Naive B cell (primary cell): Measurements from ENCODE around the gene PTPRG. TPM values are rescaled to one million over a fixed set of nuclear protein-coding genes. Genes with fewer than 3 reads are reported as not detected.
A peak's percentile ranks its signal among the peaks of the same experiment; 100 is the strongest.
"Not testable (repeated sequence)": the region's sequence is repeated elsewhere in the genome, so short reads cannot be mapped to it uniquely, and the experiment has no call there.

Experiments
- ATAC-seq, 2 donors: fragments of 150-1000 bp; cut with Tn5 transposase; 2 replicates each; pipeline ENCODE4 v1.10.0; 2021; ENCODE audit warnings: low read depth in 2 of 2, mild to moderate bottlenecking in 2 of 2, moderate library complexity in 2 of 2
- DNase-seq: peaks from one replicate; pipeline ENCODE4 v3.0.0; 2022
- H3K27ac Mint-ChIP-seq, 6 donors: one replicate each; pipeline ENCODE4 v1.8.0; 2020 to 2022; ENCODE audit warnings: mild to moderate bottlenecking in 6 of 6, mixed read lengths in 6 of 6, moderate library complexity in 5 of 6, inconsistent platforms in 2 of 6
- H3K27me3 Mint-ChIP-seq, 3 donors: one replicate each; pipeline ENCODE4 v1.8.0; 2021 to 2022; ENCODE audit warnings: mixed read lengths in 3 of 3, mild to moderate bottlenecking in 1 of 3
- H3K36me3 Mint-ChIP-seq, 2 donors: one replicate each; pipeline ENCODE4 v1.8.0; 2020 to 2022; ENCODE audit warnings: mixed read lengths in 2 of 2, inconsistent platforms in 1 of 2, mild to moderate bottlenecking in 1 of 2
- H3K4me1 Mint-ChIP-seq, 3 donors: one replicate each; pipeline ENCODE4 v1.8.0; 2020 to 2022; ENCODE audit warnings: mixed read lengths in 3 of 3, inconsistent platforms in 1 of 3, mild to moderate bottlenecking in 1 of 3, moderate library complexity in 1 of 3
- H3K4me3 Mint-ChIP-seq, 8 donors: one replicate each; pipeline ENCODE4 v1.8.0; 2020 to 2022; ENCODE audit warnings: mild to moderate bottlenecking in 8 of 8, mixed read lengths in 8 of 8, moderate library complexity in 8 of 8, inconsistent platforms in 2 of 8
- H3K9me3 Mint-ChIP-seq, 7 donors: one replicate each; pipeline ENCODE4 v1.8.0; 2020 to 2022; ENCODE audit warnings: mixed read lengths in 7 of 7, mild to moderate bottlenecking in 5 of 7, inconsistent platforms in 2 of 7, moderate library complexity in 1 of 7
- polyA plus RNA-seq, 6 donors: library from polyadenylated mRNA; unstranded; fragments of 300-500 nt; fragmentation: Illumina TruSeq; gene quantifications; one replicate each; pipeline ENCODE4 v1.2.3, GENCODE V29; 2021; ENCODE audit warnings: low read depth in 6 of 6

The PTPRG gene
- polyA plus RNA-seq, 6 donors from 2014 or later, result 0.05 to 0.20 (median 0.10) TPM; not detected in 1

DNA sequence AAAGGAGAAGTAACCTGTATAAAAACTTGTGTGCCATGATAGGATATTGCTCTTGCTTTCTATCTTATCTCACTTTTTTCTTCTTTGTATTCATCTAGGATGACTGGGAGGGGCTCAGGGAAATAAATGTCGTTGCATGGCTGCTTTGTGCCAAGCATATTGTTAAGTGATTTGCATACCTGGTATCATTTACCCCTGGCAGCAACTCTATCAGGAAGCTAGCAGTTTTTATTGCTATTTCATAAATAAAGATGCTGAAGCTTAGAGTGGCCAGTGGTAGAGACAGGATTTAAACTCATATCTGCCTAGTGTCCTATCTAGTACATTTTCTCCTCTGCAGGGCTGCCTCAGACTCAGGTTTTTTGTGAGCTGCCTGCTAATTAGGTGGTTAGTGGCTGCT is 253.3 kb downstream of the PTPRG start:
- ATAC-seq (no peak), DNase-seq (no peak)
- Mint-ChIP-seq H3K27ac (no peak overlapping the region), H3K4me3 (no peak overlapping the region), H3K9me3 (peaks cover 0 to 8% (median 0%) of the 10 kb centered on the region in 7 donors), H3K4me1 (no peaks in the 10 kb centered on the region), H3K36me3 (no peaks in the 10 kb centered on the region), H3K27me3 (peaks cover 0 to 6% (median 4%) of the 10 kb centered on the region in 3 donors)

GRCh38 chr3:61816304-61816703 is 254.9 kb downstream of the PTPRG start:
- H3K27ac Mint-ChIP-seq, ATAC-seq, H3K4me1 Mint-ChIP-seq, H3K4me3 Mint-ChIP-seq, DNase-seq, H3K27me3 Mint-ChIP-seq, H3K36me3 Mint-ChIP-seq, H3K9me3 Mint-ChIP-seq: not testable (repeated sequence)

DNA sequence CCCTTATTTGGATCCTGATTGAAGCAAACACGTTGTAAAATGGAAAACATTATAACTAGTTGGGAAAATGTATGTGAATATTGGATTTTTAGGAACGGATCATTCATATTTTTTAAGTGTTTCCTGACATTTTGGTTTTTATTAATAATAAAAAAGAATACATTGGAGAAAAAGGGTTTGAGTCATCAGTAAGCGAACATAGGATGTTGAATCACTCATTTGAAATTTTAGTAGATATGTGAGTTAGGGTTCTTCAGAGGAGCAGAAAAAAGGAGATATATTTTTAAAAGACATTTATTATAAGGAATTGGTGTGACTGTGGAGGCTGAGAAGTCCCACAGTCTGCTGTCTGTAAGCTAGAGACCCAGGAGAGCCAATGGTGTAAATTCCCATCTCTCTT is 258.5 kb downstream of the PTPRG start:
- H3K36me3 Mint-ChIP-seq, result no peaks in the 10 kb centered on the region
- no peak overlapping the region for H3K27ac Mint-ChIP-seq
- H3K9me3 Mint-ChIP-seq, result peaks cover 0 to 3% (median 0%) of the 10 kb centered on the region in 7 donors
- no peak overlapping the region for H3K4me3 Mint-ChIP-seq
- DNase-seq (no peak), ATAC-seq (no peak)
- peaks cover 0 to 6% (median 4%) of the 10 kb centered on the region in 3 donors for H3K27me3 Mint-ChIP-seq
- H3K4me1 Mint-ChIP-seq, result no peaks in the 10 kb centered on the region

DNA sequence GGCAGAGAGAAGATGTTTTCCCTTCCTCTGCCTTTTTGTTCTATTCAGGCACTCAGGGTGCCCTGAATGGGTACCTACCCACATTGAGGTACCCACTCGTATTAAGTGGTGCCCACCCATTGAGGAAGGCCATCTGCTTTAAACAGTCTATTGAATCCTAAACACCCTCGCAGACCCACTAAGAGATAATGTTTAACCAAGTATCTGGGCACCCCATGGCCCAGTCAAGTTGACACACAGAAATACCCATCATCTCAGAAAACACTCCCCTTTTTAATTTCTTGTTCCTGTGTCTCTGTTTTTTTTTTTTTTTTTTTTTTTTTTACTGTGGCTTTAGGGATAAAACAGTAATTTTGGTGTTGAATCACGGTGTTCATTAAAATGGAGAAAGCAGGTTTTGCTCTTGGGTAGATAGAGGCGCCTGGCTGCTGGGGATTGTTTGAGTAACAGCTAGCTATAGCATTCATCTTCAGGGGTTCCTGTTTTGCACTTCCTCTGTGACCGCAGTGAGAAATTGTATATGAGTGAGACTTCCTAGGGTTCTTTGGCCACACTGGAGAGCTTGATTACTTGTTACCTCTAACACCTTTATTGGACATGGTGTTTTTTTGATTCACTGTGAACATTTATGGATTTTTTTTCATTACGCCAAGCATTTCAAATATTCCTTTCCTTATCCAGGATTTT is 259.1 kb downstream of the PTPRG start:
- ATAC-seq (no peak), DNase-seq (no peak)
- Mint-ChIP-seq H3K36me3 (no peaks in the 10 kb centered on the region), H3K27ac (no peak overlapping the region), H3K4me1 (no peaks in the 10 kb centered on the region), H3K27me3 (peaks cover 0 to 6% (median 4%) of the 10 kb centered on the region in 3 donors), H3K9me3 (peaks cover 0 to 3% (median 0%) of the 10 kb centered on the region in 7 donors), H3K4me3 (peak overlapping the region in 1 of 8 donors; percentile 77)

DNA sequence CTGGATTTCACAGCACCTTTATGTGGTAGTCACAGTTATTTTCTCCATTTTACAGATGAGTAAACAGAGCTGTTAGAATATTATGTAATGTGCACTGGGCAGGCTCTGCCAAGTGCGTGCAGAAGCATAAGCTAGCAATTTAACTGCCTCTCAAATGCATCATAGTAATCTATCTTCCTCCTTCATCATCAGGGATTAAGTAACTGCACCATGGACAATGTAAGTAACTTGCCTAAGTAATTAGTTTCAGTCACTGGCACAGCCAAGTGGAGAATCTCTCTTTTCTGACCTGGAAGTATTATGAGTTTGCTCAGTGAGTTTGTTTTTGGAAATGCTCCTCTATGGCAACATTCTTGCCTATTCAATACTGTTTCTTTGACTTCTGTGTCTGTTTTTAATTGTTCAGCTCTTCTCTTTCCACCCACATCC is 260.5 kb downstream of the PTPRG start:
- Mint-ChIP-seq H3K4me1 (no peaks in the 10 kb centered on the region), H3K9me3 (peaks cover 0 to 3% (median 0%) of the 10 kb centered on the region in 7 donors), H3K27me3 (peaks cover 0 to under 1% (median 0%) of the 10 kb centered on the region in 3 donors), H3K36me3 (no peaks in the 10 kb centered on the region), H3K27ac (no peak overlapping the region), H3K4me3 (no peak overlapping the region)
- DNase-seq (no peak), ATAC-seq (no peak)

DNA sequence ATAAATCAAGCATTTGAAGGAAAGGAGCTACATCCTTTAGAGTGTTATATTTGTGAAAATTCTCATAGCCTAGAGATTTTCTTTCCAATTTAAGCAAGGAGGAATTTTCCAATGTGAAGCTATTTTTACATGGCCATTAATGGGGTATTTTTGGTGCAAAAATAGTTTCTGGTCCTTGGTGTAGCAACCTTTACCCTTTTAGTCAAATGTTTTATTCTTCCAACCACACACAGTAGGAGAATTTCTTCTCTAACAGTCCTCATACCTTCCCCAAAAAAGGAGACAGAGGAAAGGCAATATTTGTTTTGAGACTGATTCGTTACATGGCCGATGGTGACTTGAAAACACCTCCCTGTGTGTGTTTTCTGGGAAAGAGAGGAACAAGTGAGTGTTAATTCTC is 261.2 kb downstream of the PTPRG start:
- no peaks in the 10 kb centered on the region for H3K27me3 Mint-ChIP-seq
- DNase-seq (no peak), ATAC-seq (no peak)
- peaks cover 0 to 3% (median 0%) of the 10 kb centered on the region in 7 donors for H3K9me3 Mint-ChIP-seq
- no peak overlapping the region for H3K4me3 Mint-ChIP-seq
- H3K4me1 Mint-ChIP-seq, result no peaks in the 10 kb centered on the region
- H3K36me3 Mint-ChIP-seq, result no peaks in the 10 kb centered on the region
- H3K27ac Mint-ChIP-seq, result no peak overlapping the region

DNA sequence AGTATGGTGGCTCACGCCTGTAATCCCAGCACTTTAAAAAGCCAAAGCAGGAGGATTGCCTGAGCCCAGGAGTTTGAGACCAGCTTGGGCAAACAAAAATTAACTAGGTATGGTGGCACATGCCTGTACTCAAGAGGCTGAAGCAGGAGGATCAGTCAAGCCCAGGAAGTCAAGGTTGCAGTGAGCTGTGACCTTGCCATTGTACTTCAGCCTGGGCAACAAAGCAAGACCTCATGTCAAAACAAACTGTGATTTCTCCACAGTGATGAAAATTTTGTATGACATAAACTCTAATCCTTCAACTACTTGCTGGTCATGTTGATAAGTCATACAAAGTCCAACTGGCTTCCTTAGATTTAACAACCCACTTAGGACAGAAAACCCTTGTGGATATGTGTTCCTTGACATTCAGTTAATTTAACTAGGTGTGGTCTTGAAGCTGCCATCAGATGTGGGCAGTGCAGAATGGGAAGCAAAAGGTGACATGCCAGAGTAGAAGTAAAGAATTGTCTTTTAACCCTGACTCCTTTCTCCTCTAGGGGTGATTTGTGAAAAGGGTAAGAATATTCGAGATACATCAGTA is 263.3 kb downstream of the PTPRG start:
- H3K36me3 Mint-ChIP-seq, result no peaks in the 10 kb centered on the region
- no peak for ATAC-seq
- H3K27ac Mint-ChIP-seq, result no peak overlapping the region
- H3K9me3 Mint-ChIP-seq, result peaks cover 0 to 5% (median 3%) of the 10 kb centered on the region in 7 donors
- peaks cover 0 to 4% (median 0%) of the 10 kb centered on the region in 3 donors for H3K27me3 Mint-ChIP-seq
- H3K4me3 Mint-ChIP-seq, result no peak overlapping the region
- no peaks in the 10 kb centered on the region for H3K4me1 Mint-ChIP-seq
- no peak for DNase-seq

DNA sequence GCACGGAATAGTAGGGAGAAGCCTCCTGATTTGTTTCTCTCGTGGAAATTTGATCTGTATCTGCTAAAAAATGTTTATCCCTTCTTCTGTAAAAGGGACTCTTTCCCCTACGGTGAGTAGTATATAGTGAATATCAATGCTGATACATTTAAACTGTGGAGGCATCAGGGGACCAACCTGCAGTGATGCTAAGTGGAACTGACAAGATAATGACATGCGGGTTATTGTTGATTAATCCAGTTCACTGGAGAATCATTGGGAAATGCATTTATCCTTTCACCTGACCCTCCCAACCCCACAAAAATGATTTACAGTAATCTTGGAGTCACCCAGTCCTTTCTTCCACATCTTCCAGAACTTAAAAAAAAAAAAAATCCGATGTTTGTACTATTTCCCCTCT is 264.8 kb downstream of the PTPRG start:
- no peak for DNase-seq
- H3K9me3 Mint-ChIP-seq, result peaks cover 0 to 8% (median 3%) of the 10 kb centered on the region in 7 donors
- H3K4me3 Mint-ChIP-seq, result no peak overlapping the region
- no peak for ATAC-seq
- peaks cover 0 to 4% (median 0%) of the 10 kb centered on the region in 3 donors for H3K27me3 Mint-ChIP-seq
- H3K4me1 Mint-ChIP-seq, result no peaks in the 10 kb centered on the region
- no peaks in the 10 kb centered on the region for H3K36me3 Mint-ChIP-seq
- H3K27ac Mint-ChIP-seq, result no peak overlapping the region

GRCh38 chr3:61828184-61828874 is 267.0 kb downstream of the PTPRG start:
- Mint-ChIP-seq H3K4me3 (no peak overlapping the region), H3K9me3 (peaks cover 0 to 8% (median 3%) of the 10 kb centered on the region in 7 donors), H3K36me3 (no peaks in the 10 kb centered on the region), H3K27me3 (peaks cover 0 to 4% (median 0%) of the 10 kb centered on the region in 3 donors), H3K4me1 (no peaks in the 10 kb centered on the region), H3K27ac (no peak overlapping the region)
- no peak for ATAC-seq
- DNase-seq, result no peak

- no peak for DNase-seq
- Mint-ChIP-seq H3K4me1 (no peaks in the 10 kb centered on the region), H3K27ac (no peak overlapping the region), H3K4me3 (no peak overlapping the region), H3K27me3 (peaks cover 0 to 4% (median 0%) of the 10 kb centered on the region in 3 donors), H3K9me3 (peaks cover 0 to 8% (median 3%) of the 10 kb centered on the region in 7 donors), H3K36me3 (no peaks in the 10 kb centered on the region)
- ATAC-seq, result no peak
These were observed 267.7 kb downstream of the PTPRG start for GRCh38 chr3:61828880-61829721.

DNA sequence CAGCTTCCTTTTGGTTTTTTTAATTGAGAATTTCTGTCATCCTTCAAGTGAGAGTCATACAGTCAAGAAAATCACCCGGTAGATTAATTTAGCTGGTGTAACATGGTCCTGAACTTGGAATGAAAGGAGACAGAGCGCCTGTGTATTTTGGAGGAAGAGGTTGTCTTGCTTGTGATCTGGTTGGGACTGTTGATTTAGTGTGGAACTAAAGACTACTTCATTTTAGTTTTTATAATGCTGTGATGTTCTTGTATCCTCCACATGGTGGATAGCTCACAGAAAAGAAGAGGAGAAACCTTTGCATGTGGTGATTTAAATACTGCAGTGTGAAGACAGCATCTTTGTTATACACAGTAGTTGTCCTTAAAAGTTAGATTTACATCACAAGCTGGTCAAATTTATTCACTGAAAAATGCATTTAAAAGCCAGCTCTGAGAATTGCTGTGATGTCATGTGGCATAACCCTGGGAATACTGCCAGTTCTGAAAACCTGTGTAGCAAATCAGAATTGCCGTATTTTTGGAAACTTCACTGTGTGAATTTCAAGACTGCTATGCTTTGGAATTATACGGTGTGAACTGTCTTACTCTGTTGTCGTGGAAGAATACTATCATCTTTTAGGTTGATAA is 268.5 kb downstream of the PTPRG start:
- Mint-ChIP-seq H3K4me3 (no peak overlapping the region), H3K4me1 (no peaks in the 10 kb centered on the region), H3K27me3 (peaks cover 0 to 4% (median 0%) of the 10 kb centered on the region in 3 donors), H3K36me3 (no peaks in the 10 kb centered on the region), H3K9me3 (peaks cover 0 to 8% (median 3%) of the 10 kb centered on the region in 7 donors), H3K27ac (no peak overlapping the region)
- DNase-seq, result no peak
- ATAC-seq, result no peak

DNA sequence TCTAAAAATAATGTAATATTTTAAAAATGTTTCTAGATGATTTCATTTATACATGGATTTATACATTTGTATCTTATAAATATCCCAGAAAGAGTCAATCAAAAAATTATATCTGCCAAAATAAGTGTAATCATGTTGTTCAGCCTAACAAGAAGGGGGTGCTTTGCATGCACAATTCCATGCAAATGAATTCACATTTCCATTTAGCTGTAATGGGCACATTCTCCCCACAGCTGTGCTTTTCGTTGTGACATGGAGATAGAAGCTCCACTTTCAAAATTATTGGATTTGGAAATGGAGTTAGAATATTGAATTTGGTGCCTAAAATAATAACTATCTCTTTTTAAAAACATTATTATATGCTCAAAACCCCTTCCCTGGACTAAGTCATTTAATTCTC is 270.6 kb downstream of the PTPRG start:
- Mint-ChIP-seq H3K4me3 (no peak overlapping the region), H3K27me3 (peaks cover 0 to 4% (median 0%) of the 10 kb centered on the region in 3 donors), H3K9me3 (peaks cover 0 to 9% (median 2%) of the 10 kb centered on the region in 7 donors), H3K27ac (no peak overlapping the region), H3K4me1 (no peaks in the 10 kb centered on the region), H3K36me3 (no peaks in the 10 kb centered on the region)
- ATAC-seq (no peak), DNase-seq (no peak)
